ENCODE data around the gene COX10.

GRCh38 chr17:14245002-14245401, 175.7 kb downstream of the COX10 start:
- TF ChIP-seq CTCF (IDR thresholded peaks at IDR 0.05) (no peak), POLR2A (IDR thresholded peaks at IDR 0.05) (no peak)

All from esophagus squamous epithelium (tissue), 4 donors.